SU-DHL-6 (cell line): ENCODE measurements around the gene BMP4.

ENCODE experiments used
- H2AFZ ChIP-seq: fragments of 200-600 bp; sonication (generic); 2 replicates; pipeline ENCODE4 v1.6.1; 2014; ENCODE audit warnings: low read depth, mild to moderate bottlenecking, moderate library complexity, mixed read lengths, antibody characterized with exemption, low read length; ENCODE audit not compliant: severe bottlenecking
- H3F3A ChIP-seq: fragments of 200-600 bp; shearing (Covaris generic); 2 replicates; pipeline ENCODE4 v1.6.0; 2016; ENCODE audit warnings: antibody characterized with exemption, mild to moderate bottlenecking; ENCODE audit not compliant: insufficient read depth
- H3K27ac ChIP-seq: fragments of 200-600 bp; sonication (generic); 2 replicates; pipeline ENCODE4 v1.5.1; 2016; ENCODE audit warnings: low read depth, mild to moderate bottlenecking, low read length, moderate library complexity, mixed read lengths
- H3K27me3 ChIP-seq: fragments of 200-600 bp; sonication (generic), shearing (Covaris generic); 2 replicates; pipeline ENCODE4 v1.6.0; 2014; ENCODE audit warnings: mild to moderate bottlenecking, low read length
- H3K36me3 ChIP-seq: fragments of 200-600 bp; sonication (generic); 2 replicates; pipeline ENCODE4 v1.6.1; 2014; ENCODE audit warnings: mild to moderate bottlenecking, low read length, mixed read lengths
- H3K4me2 ChIP-seq: fragments of 300-600, 200-600 bp; shearing (Covaris generic), sonication (generic); 2 replicates; pipeline ENCODE4 v1.6.0; 2014; ENCODE audit warnings: low read length, low read depth, mild to moderate bottlenecking; ENCODE audit not compliant: poor library complexity, severe bottlenecking
- H3K4me3 ChIP-seq: fragments of 200-600 bp; sonication (generic); 2 replicates; pipeline ENCODE4 v1.5.1; 2014; ENCODE audit warnings: antibody characterized with exemption, low read length, mild to moderate bottlenecking, mixed read lengths; ENCODE audit not compliant: insufficient read depth, poor library complexity, severe bottlenecking
- H3K79me2 ChIP-seq: fragments of 200-600 bp; sonication (generic); 2 replicates; pipeline ENCODE4 v1.6.1; 2014; ENCODE audit warnings: mild to moderate bottlenecking, low read length, moderate library complexity; ENCODE audit not compliant: insufficient read depth
- H3K9ac ChIP-seq: fragments of 200-600 bp; sonication (generic); 2 replicates; pipeline ENCODE4 v1.7.0; 2014; ENCODE audit warnings: mild to moderate bottlenecking, low read length
- H3K9me2 ChIP-seq: fragments of 200-600 bp; sonication (generic); replicated peaks from 2 replicates; pipeline ENCODE4 v1.6.1; 2014; ENCODE audit warnings: low read length; ENCODE audit not compliant: insufficient read depth
- H3K9me3 ChIP-seq: fragments of 200-600 bp; sonication (generic); 2 replicates; pipeline ENCODE4 v1.6.1; 2014; ENCODE audit warnings: low read length, mixed read lengths; ENCODE audit not compliant: insufficient read depth
- H4K20me1 ChIP-seq: fragments of 200-600 bp; sonication (generic); 2 replicates; pipeline ENCODE4 v1.6.1; 2014; ENCODE audit warnings: low read depth, mild to moderate bottlenecking, antibody characterized with exemption, low read length, moderate library complexity, mixed read lengths
- EZH2phosphoT487 ChIP-seq: fragments of 200-600 bp; sonication (generic), shearing (Covaris generic); conservative IDR thresholded peaks from 2 replicates; pipeline ENCODE4 v1.6.1; 2018; ENCODE audit warnings: mild to moderate bottlenecking, antibody characterized with exemption, low read length, moderate library complexity, mixed read lengths
- TF ChIP-seq, protein P1 (sequence below): fragments of 200-600 bp; sonication (generic); IDR thresholded peaks from one replicate; pipeline ENCODE4 v1.5.1; 2017; ENCODE audit warnings: antibody characterized with exemption, mild to moderate bottlenecking, low read length, moderate library complexity; ENCODE audit not compliant: insufficient read depth, poor library complexity, severe bottlenecking

BMP4 gene

GRCh38 chr14:53979113-53979681 lies 22.6 kb upstream of the BMP4 start:
- TF ChIP-seq EZH2phosphoT487, result no peak
- TF ChIP-seq, protein P1, sequence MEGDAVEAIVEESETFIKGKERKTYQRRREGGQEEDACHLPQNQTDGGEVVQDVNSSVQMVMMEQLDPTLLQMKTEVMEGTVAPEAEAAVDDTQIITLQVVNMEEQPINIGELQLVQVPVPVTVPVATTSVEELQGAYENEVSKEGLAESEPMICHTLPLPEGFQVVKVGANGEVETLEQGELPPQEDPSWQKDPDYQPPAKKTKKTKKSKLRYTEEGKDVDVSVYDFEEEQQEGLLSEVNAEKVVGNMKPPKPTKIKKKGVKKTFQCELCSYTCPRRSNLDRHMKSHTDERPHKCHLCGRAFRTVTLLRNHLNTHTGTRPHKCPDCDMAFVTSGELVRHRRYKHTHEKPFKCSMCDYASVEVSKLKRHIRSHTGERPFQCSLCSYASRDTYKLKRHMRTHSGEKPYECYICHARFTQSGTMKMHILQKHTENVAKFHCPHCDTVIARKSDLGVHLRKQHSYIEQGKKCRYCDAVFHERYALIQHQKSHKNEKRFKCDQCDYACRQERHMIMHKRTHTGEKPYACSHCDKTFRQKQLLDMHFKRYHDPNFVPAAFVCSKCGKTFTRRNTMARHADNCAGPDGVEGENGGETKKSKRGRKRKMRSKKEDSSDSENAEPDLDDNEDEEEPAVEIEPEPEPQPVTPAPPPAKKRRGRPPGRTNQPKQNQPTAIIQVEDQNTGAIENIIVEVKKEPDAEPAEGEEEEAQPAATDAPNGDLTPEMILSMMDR, result no peak
- Histone ChIP-seq H3K4me3 (no peak overlapping the region), H2AFZ (no peak overlapping the region), H3K4me2 (no peak overlapping the region), H3K9me2 (no peaks in the 10 kb centered on the region), H3K27me3 (no peaks in the 10 kb centered on the region), H3K9ac (no peak overlapping the region), H3F3A (no peaks in the 10 kb centered on the region), H3K27ac (no peak overlapping the region), H4K20me1 (no peaks in the 10 kb centered on the region), H3K79me2 (no peaks in the 10 kb centered on the region), H3K9me3 (no peaks in the 10 kb centered on the region), H3K36me3 (no peaks in the 10 kb centered on the region)

- no peaks in the 10 kb centered on the region for H3K36me3 ChIP-seq
- no peak overlapping the region for H3K4me3 ChIP-seq
- H4K20me1 ChIP-seq, result no peaks in the 10 kb centered on the region
- H3K79me2 ChIP-seq, result no peaks in the 10 kb centered on the region
- no peaks in the 10 kb centered on the region for H3F3A ChIP-seq
- H3K9ac ChIP-seq, result no peak overlapping the region
- no peak overlapping the region for H3K4me2 ChIP-seq
- no peaks in the 10 kb centered on the region for H3K9me2 ChIP-seq
- H3K27me3 ChIP-seq, result no peaks in the 10 kb centered on the region
- no peak overlapping the region for H3K27ac ChIP-seq
- H3K9me3 ChIP-seq, result no peaks in the 10 kb centered on the region
- no peak overlapping the region for H2AFZ ChIP-seq
- no peak for TF ChIP-seq EZH2phosphoT487
- TF ChIP-seq, protein P1, result no peak
These were observed 21.6 kb upstream of the BMP4 start for GRCh38 chr14:53978194-53978593.

DNA sequence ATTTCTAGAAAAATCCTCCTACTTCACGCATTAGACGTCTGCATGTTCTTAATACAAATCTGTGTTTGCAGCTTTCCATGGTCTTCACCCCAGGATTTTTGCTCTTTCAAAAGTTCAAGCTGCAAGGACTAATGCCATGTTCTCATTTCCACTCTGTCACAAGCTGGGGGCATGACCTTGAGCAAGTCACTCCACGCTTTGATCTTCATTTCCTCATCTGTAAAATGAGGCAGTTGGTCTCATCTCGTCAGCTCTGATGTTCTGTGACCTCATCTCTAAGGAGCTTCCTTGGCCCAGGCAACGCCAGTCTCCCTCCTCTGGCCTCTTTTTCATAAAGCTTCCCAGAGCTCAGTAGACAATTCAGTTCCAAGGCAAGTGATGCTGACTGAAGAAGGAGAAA lies 18.8 kb upstream of the BMP4 start:
- H3F3A ChIP-seq, result no peaks in the 10 kb centered on the region
- H3K4me2 ChIP-seq, result no peak overlapping the region
- no peaks in the 10 kb centered on the region for H3K27me3 ChIP-seq
- H3K79me2 ChIP-seq, result no peaks in the 10 kb centered on the region
- no peaks in the 10 kb centered on the region for H3K36me3 ChIP-seq
- H3K27ac ChIP-seq, result no peak overlapping the region
- no peak overlapping the region for H3K4me3 ChIP-seq
- no peak overlapping the region for H2AFZ ChIP-seq
- H3K9ac ChIP-seq, result no peak overlapping the region
- H4K20me1 ChIP-seq, result no peaks in the 10 kb centered on the region
- H3K9me3 ChIP-seq, result no peaks in the 10 kb centered on the region
- TF ChIP-seq, protein P1, result no peak
- no peak for TF ChIP-seq EZH2phosphoT487
- H3K9me2 ChIP-seq, result no peaks in the 10 kb centered on the region
